Erythroblast (primary cell): ENCODE data around the gene ITPR2.

Experiments used
- DNase-seq, 2 experiments: peaks; one replicate each; lab custom pipeline; 2025; lab: John Stamatoyannopoulos, UW
- GATA1 ChIP-seq: IDR thresholded peaks from 2 replicates; pipeline ENCODE4 v1.6.1; 2011; ENCODE audit warnings: low read depth, mild to moderate bottlenecking, control low read depth, low read length, moderate library complexity
- POLR2A ChIP-seq: IDR thresholded peaks from 2 replicates; pipeline ENCODE4 v1.6.1; 2011; ENCODE audit warnings: mild to moderate bottlenecking, low read length

ITPR2 gene

GRCh38 chr12:26721800-26722199, 111.2 kb downstream of the ITPR2 start:
- peak in 1 of 2 experiments; percentile 4 for DNase-seq

GRCh38 chr12:26719852-26720251, 113.1 kb downstream of the ITPR2 start:
- no peak for TF ChIP-seq GATA1
- no peak for TF ChIP-seq POLR2A
- DNase-seq: no peak

More at GRCh38 chr12:26721800-26722199, 111.2 kb downstream of the ITPR2 start:
- TF ChIP-seq GATA1 (no peak), POLR2A (no peak)

- TF ChIP-seq POLR2A (no peak), GATA1 (no peak)
- no peak for DNase-seq
Measured at GRCh38 chr12:26717757-26718156, 115.2 kb downstream of the ITPR2 start.

- no peak for DNase-seq
- no peak for TF ChIP-seq POLR2A
- no peak for TF ChIP-seq GATA1
Measured at GRCh38 chr12:26715232-26715631, 117.8 kb downstream of the ITPR2 start.

GRCh38 chr12:26713885-26714383, 119.1 kb downstream of the ITPR2 start:
- DNase-seq: no peak
- TF ChIP-seq GATA1: no peak
- no peak for TF ChIP-seq POLR2A

GRCh38 chr12:26712892-26713291, 120.1 kb downstream of the ITPR2 start:
- no peak for DNase-seq
- no peak for TF ChIP-seq POLR2A
- no peak for TF ChIP-seq GATA1

- no peak for DNase-seq
- no peak for TF ChIP-seq GATA1
- no peak for TF ChIP-seq POLR2A
Measured at GRCh38 chr12:26711569-26711968, 121.4 kb downstream of the ITPR2 start.

- TF ChIP-seq POLR2A (no peak), GATA1 (no peak)
- no peak for DNase-seq
Measured at GRCh38 chr12:26711072-26711471, 121.9 kb downstream of the ITPR2 start.

GRCh38 chr12:26705851-26706250, 127.1 kb downstream of the ITPR2 start:
- TF ChIP-seq GATA1 (no peak), POLR2A (no peak)
- DNase-seq: no peak

GRCh38 chr12:26704684-26705460, 128.1 kb downstream of the ITPR2 start:
- DNase-seq: no peak
- TF ChIP-seq POLR2A: no peak
- no peak for TF ChIP-seq GATA1

GRCh38 chr12:26704214-26704613, 128.8 kb downstream of the ITPR2 start:
- TF ChIP-seq POLR2A (no peak), GATA1 (no peak)
- DNase-seq: no peak

GRCh38 chr12:26702741-26703140, 130.3 kb downstream of the ITPR2 start:
- DNase-seq: no peak
- TF ChIP-seq POLR2A (no peak), GATA1 (no peak)

GRCh38 chr12:26701604-26702215, 131.3 kb downstream of the ITPR2 start:
- TF ChIP-seq POLR2A (no peak), GATA1 (no peak)

GRCh38 chr12:26700430-26700829, 132.6 kb downstream of the ITPR2 start:
- DNase-seq: no peak
- TF ChIP-seq POLR2A: no peak
- TF ChIP-seq GATA1: no peak

More at GRCh38 chr12:26701604-26702215, 131.3 kb downstream of the ITPR2 start:
- peak; percentile 53 to 67 for DNase-seq
